GM12878 (cell line): Measurements from ENCODE around the gene NMNAT3. TPM values are rescaled to one million over a fixed set of nuclear protein-coding genes. Genes with fewer than 3 reads are reported as not detected.

Experiments
- ATAC-seq: fragments of 200-7000 bp; cut with Tn5 transposase; 3 replicates; pipeline ENCODE4 v1.9.1; 2020; ENCODE audit warnings: mild to moderate bottlenecking, moderate library complexity
- BruUV-seq: library from RNA; stranded (reverse); fragments of 400-500 nt; replicated peaks from 2 replicates; lab custom pipeline; 2021; lab: Mats Ljungman, UMichigan
- CTCF ChIA-PET: fragments of 300-600 bp; sonication (Branson Sonifier 250); formaldehyde crosslinking; extraction: SDS; loops from one replicate; lab custom pipeline; 2021; ENCODE audit warnings: inconsistent platforms; lab: Yijun Ruan, JAX
- POLR2A ChIA-PET: fragments of 350-600 bp; formaldehyde crosslinking; extraction: SDS; loops from one replicate; lab custom pipeline; 2021; ENCODE audit warnings: inconsistent platforms; lab: Charles Lee
- RAD21 ChIA-PET: fragments of 300-600 bp; sonication (Branson Sonifier 250); formaldehyde crosslinking; loops from one replicate; lab custom pipeline; 2023; ENCODE audit warnings: antibody characterized with exemption; ENCODE audit not compliant: unreplicated experiment; lab: Charles Lee
- SMC1A ChIA-PET: fragments of 300-600 bp; sonication (Branson Sonifier 250); formaldehyde crosslinking; loops from one replicate; lab custom pipeline; 2023; ENCODE audit not compliant: unreplicated experiment, uncharacterized antibody; lab: Charles Lee
- DNase-seq: peaks from one replicate; pipeline ENCODE4 v3.0.0-alpha.2; 2011; ENCODE audit warnings: low read depth, low spot score
- FAIRE-seq: peaks from 3 replicates; lab custom pipeline; 2011; peaks lifted over from hg19 to GRCh38; lab: Jason Lieb, UNC
- H2AFZ ChIP-seq: 2 replicates; pipeline ENCODE4 v1.6.0; 2011; ENCODE audit warnings: low read depth, low read length, control low read depth; ENCODE audit not compliant: control insufficient read depth
- H3K27ac ChIP-seq: 2 replicates; pipeline ENCODE4 v1.5.1; 2011; ENCODE audit warnings: control low read depth; ENCODE audit not compliant: control insufficient read depth, insufficient read depth
- H3K27me3 ChIP-seq, 2 experiments: replicated peaks in 1 of 2; 2 replicates each; pipeline versions ENCODE4 v1.6.0 to v1.6.1; 2011; ENCODE audit warnings: low read length in 1 of 2; ENCODE audit not compliant: control insufficient read depth in 2 of 2, insufficient read depth in 2 of 2
- H3K36me3 ChIP-seq, 2 experiments: 2 replicates each; pipeline ENCODE4 v1.5.1; 2011; ENCODE audit warnings: low read length in 1 of 2; ENCODE audit not compliant: control insufficient read depth in 2 of 2, insufficient read depth in 2 of 2
- H3K4me1 ChIP-seq: 2 replicates; pipeline ENCODE4 v1.6.1; 2011; ENCODE audit warnings: mild to moderate bottlenecking, low read length, moderate library complexity, mixed read lengths; ENCODE audit not compliant: control insufficient read depth, insufficient read depth
- H3K4me2 ChIP-seq: 2 replicates; pipeline ENCODE4 v1.6.0; 2011; ENCODE audit warnings: control low read depth; ENCODE audit not compliant: control insufficient read depth, insufficient read depth
- H3K4me3 ChIP-seq: fragments of 200-600 bp; sonication (generic); 2 replicates; pipeline ENCODE4 v1.5.1; 2016
- H3K79me2 ChIP-seq: 2 replicates; pipeline ENCODE4 v1.6.0; 2011; ENCODE audit warnings: low read length; ENCODE audit not compliant: control insufficient read depth, insufficient read depth
- H3K9ac ChIP-seq: 2 replicates; pipeline ENCODE4 v1.8.0; 2011; ENCODE audit warnings: low read length, control low read depth, mixed read lengths; ENCODE audit not compliant: control insufficient read depth, insufficient read depth
- H3K9me3 ChIP-seq: replicated peaks from 3 replicates; pipeline ENCODE4 v1.5.1; 2011; ENCODE audit warnings: mild to moderate bottlenecking, low read length; ENCODE audit not compliant: control insufficient read depth, insufficient read depth
- H4K20me1 ChIP-seq: 2 replicates; pipeline ENCODE4 v1.6.0; 2011; ENCODE audit not compliant: control insufficient read depth, insufficient read depth
- ATF3 ChIP-seq: IDR thresholded peaks from 2 replicates; pipeline ENCODE4 v1.6.1; 2011; ENCODE audit warnings: low read depth, mild to moderate bottlenecking, low read length, moderate library complexity, borderline replicate concordance; ENCODE audit errors: extremely low read depth
- BRCA1 ChIP-seq: IDR thresholded peaks from 2 replicates; pipeline ENCODE4 v1.6.1; 2011; ENCODE audit warnings: low read depth, low read length, improper control_type of control experiment
- CBX5 ChIP-seq: sonication (generic); IDR thresholded peaks from 2 replicates; pipeline ENCODE4 v1.6.1; 2016; ENCODE audit warnings: low read depth, moderate library complexity, mild to moderate bottlenecking, inconsistent platforms
- E2F8 ChIP-seq: fragments of 450-650 bp; IDR thresholded peaks from 2 replicates; pipeline ENCODE4 v1.6.1; 2018; ENCODE audit warnings: mild to moderate bottlenecking, low read depth, moderate library complexity; ENCODE audit not compliant: partially characterized antibody
- FOS ChIP-seq: IDR thresholded peaks from 3 replicates; pipeline ENCODE4 v1.6.1; 2011; ENCODE audit warnings: borderline replicate concordance; ENCODE audit not compliant: insufficient read length; ENCODE audit errors: extremely low read depth
- GABPA ChIP-seq: IDR thresholded peaks from 2 replicates; pipeline ENCODE4 v1.6.1; 2014; ENCODE audit warnings: antibody characterized with exemption, low read depth, mild to moderate bottlenecking, inconsistent platforms
- MAX ChIP-seq: IDR thresholded peaks from 2 replicates; pipeline ENCODE4 v1.6.1; 2012; ENCODE audit warnings: low read depth, low read length, improper control_type of control experiment
- MEF2A ChIP-seq: IDR thresholded peaks from 2 replicates; pipeline ENCODE4 v1.6.1; 2011; ENCODE audit warnings: low read depth, mild to moderate bottlenecking, low read length, moderate library complexity; ENCODE audit not compliant: insufficient read depth
- MTA2 ChIP-seq: fragments of 450-650 bp; IDR thresholded peaks from 2 replicates; pipeline ENCODE4 v1.6.1; 2016; ENCODE audit warnings: low read depth, mild to moderate bottlenecking, moderate library complexity
- RBBP5 ChIP-seq: fragments of 200-600 bp; sonication (generic); conservative IDR thresholded peaks from 2 replicates; pipeline ENCODE4 v1.6.1; 2016
- RELA ChIP-seq: fragments of 450-650 bp; IDR thresholded peaks from 2 replicates; pipeline ENCODE4 v1.8.0; 2014; ENCODE audit warnings: borderline replicate concordance; ENCODE audit not compliant: partially characterized antibody
- REST ChIP-seq: IDR thresholded peaks from 2 replicates; pipeline ENCODE4 v1.6.1; 2012; ENCODE audit warnings: mild to moderate bottlenecking, low read depth, low read length
- SP1 ChIP-seq: IDR thresholded peaks from one replicate; pipeline ENCODE4 v1.6.1; 2011; ENCODE audit warnings: low read depth, low read length
- STAT1 ChIP-seq: fragments of 450-650 bp; conservative IDR thresholded peaks from 2 replicates; pipeline ENCODE4 v1.6.1; 2014; ENCODE audit warnings: antibody characterized with exemption, mild to moderate bottlenecking
- SUZ12 ChIP-seq: fragments of 200-600 bp; sonication (generic); IDR thresholded peaks from one replicate; pipeline ENCODE4 v1.6.1; 2018; ENCODE audit warnings: antibody characterized with exemption, mild to moderate bottlenecking; ENCODE audit not compliant: unreplicated experiment
- TCF12 ChIP-seq: IDR thresholded peaks from 2 replicates; pipeline ENCODE4 v1.6.1; 2011; ENCODE audit warnings: low read depth, mild to moderate bottlenecking, low read length
- YBX1 ChIP-seq: fragments of 450-650 bp; IDR thresholded peaks from 2 replicates; pipeline ENCODE4 v1.6.1; 2016; ENCODE audit warnings: antibody characterized with exemption
- ZBED1 ChIP-seq: IDR thresholded peaks from 2 replicates; pipeline ENCODE4 v1.6.1; 2016; ENCODE audit warnings: borderline replicate concordance
- ZNF217 ChIP-seq: fragments of 450-650 bp; IDR thresholded peaks from 2 replicates; pipeline ENCODE4 v1.6.1; 2017; ENCODE audit warnings: antibody characterized with exemption, mild to moderate bottlenecking
- WGBS: methylation state at CpG from one replicate; pipeline ENCODE4 v1.1.6; 2016; ENCODE audit warnings: low lambda C conversion rate; ENCODE audit not compliant: insufficient replicate concordance, insufficient coverage; ENCODE audit errors: missing lambda C conversion rate; 5-methylcytosine and 5-hydroxymethylcytosine counted together
- in situ Hi-C: fragments of 300-500 bp; cut with MboI; formaldehyde crosslinking; loops from 9 replicates; pipeline ENCODE4 v1.14.3; 2018; ENCODE audit warnings: mixed read lengths
- intact Hi-C: fragments of 100-400 bp; cut with micrococcal nuclease; formaldehyde crosslinking; loops from one replicate; pipeline ENCODE4 v1.14.2; 2022; ENCODE audit not compliant: unreplicated experiment
- polyA plus RNA-seq, 11 experiments: library from polyadenylated mRNA; depleted of rRNA in 4 of 11; unstranded in 6 of 11; stranded (reverse) in 5 of 11; fragments of >200 nt; fragmentation: Nextera tagmentation in 4 of 11; fragmentation: Illumina TruSeq in 1 of 11; extraction: Ambion mirVana in 4 of 11; extraction: Trizol in 1 of 11; gene quantifications; 1 replicate in 1 of 11; 2 replicates in 10 of 11; pipeline versions ENCODE4 v1.2.1 to v1.2.3, GENCODE V29; 2011 to 2016; ENCODE audit warnings: inconsistent platforms in 2 of 11, missing spikeins in 2 of 11, low read depth in 1 of 11
- total RNA-seq, 4 experiments: library from RNA; depleted of rRNA in 3 of 4; stranded (reverse); fragments of >200 nt in 3 of 4; fragmentation: Illumina TruSeq in 1 of 4; extraction: Trizol in 1 of 4; gene quantifications; 2 replicates each; pipeline versions ENCODE4 v1.2.1 to v1.2.3, GENCODE V29; 2013 to 2021

The NMNAT3 gene
- total and polyA plus RNA-seq, 10 of the 15 experiments (the other 5 are each of a cell fraction or from before 2014, with no cell fraction given), result under 0.01 to 0.92 (median 0.08) TPM; not detected in 4

- no TSS peak for BruUV-seq
- RAD21 ChIA-PET, result no interaction called here
- POLR2A ChIA-PET, result no interaction called here
- H3K27me3 ChIP-seq, result no peaks in the 10 kb centered on the region
- SMC1A ChIA-PET, result no interaction called here
- 65% methylated on average over 5 of the region's 5 CpGs for WGBS
- H3K36me3 ChIP-seq, result no peaks in the 10 kb centered on the region
- FAIRE-seq (no peak), ATAC-seq (no peak), DNase-seq (no peak)
- intact Hi-C loops, result no loop called here
- no peak overlapping the region for H3K4me3 ChIP-seq
- H3K27ac ChIP-seq, result no peak overlapping the region
- H2AFZ ChIP-seq, result no peak overlapping the region
- no peaks in the 10 kb centered on the region for H3K79me2 ChIP-seq
- H3K9ac ChIP-seq, result no peak overlapping the region
- no peak overlapping the region for H3K4me2 ChIP-seq
- H3K4me1 ChIP-seq, result no peaks in the 10 kb centered on the region
- in situ Hi-C loops, result no loop called here
- CTCF ChIA-PET, result interaction anchor here (0.6 kb wide), 1 partner anchor 585 kb away, joined by 3 read pairs; no protein-coding TSS in a partner anchor
- TF ChIP-seq MEF2A (no peak), SUZ12 (no peak), YBX1 (no peak), MAX (no peak), ZNF217 (no peak), ZBED1 (no peak), ATF3 (no peak), RBBP5 (no peak), REST (no peak), GABPA (no peak), BRCA1 (no peak), MTA2 (no peak), FOS (no peak), RELA (no peak), SP1 (no peak), CBX5 (no peak), TCF12 (no peak), STAT1 (no peak), E2F8 (no peak)
- no peaks in the 10 kb centered on the region for H3K9me3 ChIP-seq
- H4K20me1 ChIP-seq, result no peaks in the 10 kb centered on the region
These were observed 160.3 kb downstream of the NMNAT3 start for GRCh38 chr3:139517321-139518065.
